Keratinocyte (primary cell): ENCODE results near the gene SLC1A3.

Experiments used
- CTCF ChIP-seq, 3 experiments: IDR thresholded peaks in 1 of 3; conservative IDR thresholded peaks in 1 of 3; optimal IDR thresholded peaks in 1 of 3; 2 replicates in 2 of 3; 3 replicates in 1 of 3; pipeline versions ENCODE3 to v1.5.1; 2011; ENCODE audit warnings: low read length in 3 of 3, mild to moderate bottlenecking in 3 of 3, moderate library complexity in 2 of 3, control low read depth in 1 of 3, inconsistent platforms in 1 of 3; ENCODE audit not compliant: insufficient read depth in 2 of 3; ENCODE audit errors: extremely low read depth in 1 of 3
- EZH2 ChIP-seq: IDR thresholded peaks from one replicate; pipeline ENCODE4 v1.6.1; 2012; ENCODE audit warnings: inconsistent platforms, mild to moderate bottlenecking, low read length, moderate library complexity

GRCh38 chr5:36723912-36724311 is 117.5 kb downstream of the SLC1A3 start:
- TF ChIP-seq CTCF (optimal IDR thresholded peaks at IDR 0.05 in 1 of 3, IDR thresholded peaks at IDR 0.05 in 1 of 3, conservative IDR thresholded peaks at IDR 0.05 in 1 of 3; ENCODE audit: extremely low read depth in 1 of 3, insufficient read depth in 2 of 3, low read length in 3 of 3) (no peak), EZH2 (no peak)
